GM18511 (cell line): ENCODE data around the gene DEFB121.
"Not testable (repeated sequence)": the region's sequence is repeated elsewhere in the genome, so short reads cannot be mapped to it uniquely, and the experiment has no call there.

Source experiments
- ATAC-seq: cut with Tn5 transposase; IDR thresholded peaks from one replicate; pipeline ENCODE4 v1.9.1; 2021; ENCODE audit warnings: mild to moderate bottlenecking, moderate library complexity; ENCODE audit not compliant: unreplicated experiment

Gene DEFB121, protein sequence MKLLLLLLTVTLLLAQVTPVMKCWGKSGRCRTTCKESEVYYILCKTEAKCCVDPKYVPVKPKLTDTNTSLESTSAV

DNA sequence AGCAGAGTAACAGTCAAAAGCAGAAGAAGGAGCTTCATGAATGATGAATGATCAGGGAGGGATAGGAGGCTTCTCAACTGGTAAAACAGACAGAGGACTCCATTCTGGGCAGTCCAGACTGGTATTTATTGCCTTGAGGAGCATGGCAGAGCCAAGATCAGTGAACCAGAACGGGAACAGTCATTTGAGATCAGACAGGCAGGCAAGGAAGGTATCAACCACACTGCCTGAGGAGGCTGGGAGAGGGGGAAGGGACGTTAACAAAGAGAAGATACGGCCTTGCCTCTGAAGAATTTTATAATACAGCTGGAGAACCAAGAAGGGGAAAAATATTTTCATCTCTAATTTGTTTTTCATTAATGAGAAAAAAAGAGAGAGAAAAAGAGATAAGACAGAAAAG, at the start of gene DEFB121:
Gene DEFB121, minus strand, starts transcription at position 101 of the 400 bp plus-strand sequence. Its CDS starts 63 bp downstream, at position 38.
- ATAC-seq, result no peak

DNA sequence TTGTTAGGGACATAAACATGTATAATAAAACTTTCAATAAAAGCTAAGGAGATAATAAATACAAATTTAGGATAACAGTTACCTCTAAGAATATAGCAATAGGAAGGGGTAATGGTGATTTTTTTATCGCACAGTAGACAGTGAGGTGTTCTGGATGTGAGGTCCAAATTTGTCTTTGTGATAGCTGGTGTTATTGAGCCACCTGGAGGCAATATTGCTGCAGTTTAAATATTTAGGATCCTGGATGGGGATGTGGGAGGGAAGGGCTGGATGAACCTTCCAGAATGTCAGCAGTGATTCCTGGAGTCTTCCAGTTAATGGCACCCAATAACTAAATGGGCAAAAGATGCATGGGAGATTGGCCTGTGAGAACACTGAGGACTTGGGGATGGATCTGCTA, 48.3 kb upstream of the DEFB121 start:
- ATAC-seq, result no peak

DNA sequence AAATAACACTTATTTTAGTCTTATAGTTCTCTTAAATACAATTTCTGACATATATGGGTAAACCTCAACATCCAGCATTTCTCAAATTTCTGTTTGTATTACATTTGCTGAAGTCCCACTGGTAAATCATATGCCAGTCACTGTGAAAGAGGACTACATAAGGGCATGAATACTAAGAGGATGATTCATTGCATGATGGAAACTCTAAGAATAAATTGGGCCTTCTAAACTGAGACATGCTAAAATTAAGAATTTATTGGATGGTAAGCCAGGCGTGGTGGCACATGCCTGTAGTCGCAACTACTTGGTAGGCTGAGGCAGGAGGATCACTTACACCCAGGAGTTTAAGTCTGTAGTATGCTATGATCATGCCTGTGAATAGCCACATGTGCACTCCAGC, 46.6 kb upstream of the DEFB121 start:
- ATAC-seq, result no peak

DNA sequence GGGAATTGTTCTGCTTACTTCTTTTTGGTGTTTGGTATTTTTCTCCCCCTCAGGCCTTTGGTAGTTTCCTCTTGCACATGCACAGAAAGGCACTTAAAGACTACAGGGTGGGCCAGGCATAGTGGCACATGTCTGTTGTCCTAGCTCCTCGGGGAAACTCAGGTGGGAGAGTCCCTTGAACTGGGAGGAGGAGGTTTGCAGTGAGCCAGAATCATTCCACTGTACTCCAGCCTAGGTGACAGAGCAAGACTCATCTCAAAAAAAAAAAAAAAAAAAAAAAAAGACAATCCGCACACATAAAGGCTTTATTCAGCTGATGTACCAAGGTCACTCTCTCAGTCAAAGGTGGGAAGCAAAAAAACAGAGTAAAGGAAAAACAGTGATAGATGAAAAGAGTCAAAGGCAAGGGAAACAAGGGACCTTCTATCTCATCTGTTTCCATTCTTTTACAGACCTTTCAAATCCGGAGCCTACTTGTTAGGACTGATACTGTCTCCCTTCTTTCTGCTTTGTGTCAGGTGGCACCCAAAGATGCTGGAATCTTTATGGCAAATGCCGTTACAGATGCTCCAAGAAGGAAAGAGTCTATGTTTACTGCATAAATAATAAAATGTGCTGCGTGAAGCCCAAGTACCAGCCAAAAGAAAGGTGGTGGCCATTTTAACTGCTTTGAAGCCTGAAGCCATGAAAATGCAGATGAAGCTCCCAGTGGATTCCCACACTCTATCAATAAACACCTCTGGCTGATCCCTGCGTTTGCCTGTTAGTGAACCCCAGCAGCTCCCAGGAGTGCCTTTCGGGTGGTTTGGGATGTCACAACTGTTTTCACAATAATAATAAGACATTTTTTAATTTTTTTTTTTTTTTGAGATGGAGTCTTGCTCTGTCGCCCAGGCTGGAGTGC, 43.7 kb upstream of the DEFB121 start:
- no peak for ATAC-seq

DNA sequence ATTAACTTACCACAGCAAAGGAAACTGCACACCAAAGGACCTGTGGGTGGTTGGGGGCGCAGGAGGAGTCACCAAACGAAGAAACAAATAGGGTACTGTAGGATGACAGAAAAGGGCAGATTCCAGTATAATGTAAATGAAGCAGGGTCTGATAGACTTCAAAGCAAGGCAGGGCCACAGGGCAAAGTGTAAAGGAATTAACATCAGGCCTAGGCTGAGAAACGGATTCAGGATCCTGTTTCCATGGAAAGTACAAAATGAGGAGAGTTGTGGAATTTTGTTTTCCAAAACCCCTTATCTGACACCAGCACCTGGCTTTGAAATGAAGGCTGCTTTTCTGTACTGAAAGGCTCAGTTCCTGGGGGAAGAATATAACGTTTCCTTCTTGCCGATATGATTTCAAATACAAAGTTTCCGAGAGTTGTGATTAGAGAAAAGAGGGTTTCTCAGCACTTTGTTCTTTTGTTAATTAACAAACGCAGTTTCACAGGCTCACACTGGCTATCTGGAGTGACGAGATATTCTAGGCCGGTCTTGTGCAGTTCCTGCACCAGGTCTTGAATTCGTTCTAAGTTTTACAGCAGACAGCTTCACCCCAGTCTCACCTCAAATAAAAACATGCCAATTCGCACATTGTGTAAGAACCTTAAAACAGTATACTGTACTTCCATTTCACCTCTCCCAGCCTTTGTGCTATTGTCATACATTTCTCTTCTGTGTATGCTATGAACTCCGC, 40.2 kb upstream of the DEFB121 start:
- no peak for ATAC-seq

DNA sequence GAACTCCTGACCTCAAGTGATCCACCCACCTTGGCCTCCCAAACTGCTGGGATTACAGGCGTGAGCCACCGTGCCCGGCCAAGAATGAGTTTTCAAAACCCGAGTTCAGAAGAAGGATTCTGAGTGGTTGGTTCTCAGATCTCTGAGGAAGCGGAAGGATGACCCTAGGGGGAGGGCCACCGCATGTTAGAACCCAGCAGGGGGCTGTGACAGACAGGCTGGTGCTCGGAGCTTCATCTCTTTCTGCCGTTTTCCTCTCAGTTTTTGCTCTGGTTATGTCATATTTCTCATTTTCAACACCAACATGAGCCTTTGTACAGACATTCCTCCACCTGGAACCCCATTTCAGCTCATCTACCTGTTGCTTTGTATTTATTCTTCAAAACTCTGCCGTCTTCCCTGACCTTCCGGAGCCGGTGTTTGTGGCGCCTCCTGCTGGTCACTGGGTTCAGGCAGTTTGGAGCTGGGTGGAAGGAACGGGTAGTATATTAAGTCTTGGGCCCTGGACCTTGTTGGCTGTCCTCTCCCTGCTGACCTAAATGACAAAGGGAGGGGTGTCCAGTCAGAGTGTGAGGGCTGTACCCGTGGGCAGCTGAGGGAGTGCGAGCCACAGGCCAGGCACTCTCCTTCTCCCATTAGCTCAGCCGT, 34.1 kb upstream of the DEFB121 start, which contains the start of gene DEFB123:
Gene DEFB123, plus strand, starts transcription at position 621 of the 648 bp plus-strand sequence. CDS start 67 bp downstream, outside the sequence.
- no peak for ATAC-seq

DNA sequence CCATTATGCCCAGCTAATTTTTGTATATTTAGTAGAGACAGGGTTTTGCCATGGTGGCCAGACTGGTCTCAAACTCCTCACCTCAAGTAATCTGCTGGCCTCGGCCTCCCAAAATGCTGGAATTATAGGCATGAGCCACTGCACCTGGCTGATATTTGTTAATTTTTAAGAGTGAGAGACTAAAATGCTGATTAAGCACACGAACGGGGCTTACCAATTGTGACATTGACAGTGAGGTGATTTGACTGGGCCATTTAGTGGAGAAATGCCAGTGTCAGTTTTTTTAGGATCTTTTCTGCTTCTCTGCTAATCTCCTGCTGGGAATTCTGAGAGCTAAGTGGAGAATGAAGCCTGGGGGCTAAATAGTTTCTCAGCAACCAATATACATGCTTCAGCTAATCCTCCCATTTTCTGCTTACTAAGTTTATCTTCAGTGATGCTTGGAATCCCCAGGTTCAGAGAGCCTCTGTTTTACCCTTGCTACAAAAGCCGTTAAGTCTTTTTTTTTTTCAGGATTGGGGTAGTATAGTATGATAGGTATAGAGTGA, 24.6 kb upstream of the DEFB121 start:
- ATAC-seq, result no peak

DNA sequence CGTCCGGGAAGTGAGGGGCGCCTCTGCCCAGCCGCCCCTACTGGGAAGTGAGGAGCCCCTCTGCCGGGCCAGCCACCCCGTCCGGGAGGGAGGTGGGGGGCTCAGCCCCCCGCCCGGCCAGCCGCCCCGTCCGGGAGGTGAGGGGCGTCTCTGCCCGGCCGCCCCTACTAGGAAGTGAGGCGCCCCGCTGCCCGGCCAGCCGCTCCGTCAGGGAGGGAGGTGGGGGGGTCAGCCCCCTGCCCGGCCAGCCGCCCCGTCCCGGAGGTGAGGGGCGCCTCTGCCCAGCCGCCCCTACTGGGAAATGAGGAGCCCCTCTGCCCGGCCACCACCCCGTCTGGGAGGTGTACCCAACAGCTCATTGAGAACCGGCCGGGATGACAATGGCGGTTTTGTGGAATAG, 21.6 kb upstream of the DEFB121 start:
- not testable (repeated sequence) for ATAC-seq

DNA sequence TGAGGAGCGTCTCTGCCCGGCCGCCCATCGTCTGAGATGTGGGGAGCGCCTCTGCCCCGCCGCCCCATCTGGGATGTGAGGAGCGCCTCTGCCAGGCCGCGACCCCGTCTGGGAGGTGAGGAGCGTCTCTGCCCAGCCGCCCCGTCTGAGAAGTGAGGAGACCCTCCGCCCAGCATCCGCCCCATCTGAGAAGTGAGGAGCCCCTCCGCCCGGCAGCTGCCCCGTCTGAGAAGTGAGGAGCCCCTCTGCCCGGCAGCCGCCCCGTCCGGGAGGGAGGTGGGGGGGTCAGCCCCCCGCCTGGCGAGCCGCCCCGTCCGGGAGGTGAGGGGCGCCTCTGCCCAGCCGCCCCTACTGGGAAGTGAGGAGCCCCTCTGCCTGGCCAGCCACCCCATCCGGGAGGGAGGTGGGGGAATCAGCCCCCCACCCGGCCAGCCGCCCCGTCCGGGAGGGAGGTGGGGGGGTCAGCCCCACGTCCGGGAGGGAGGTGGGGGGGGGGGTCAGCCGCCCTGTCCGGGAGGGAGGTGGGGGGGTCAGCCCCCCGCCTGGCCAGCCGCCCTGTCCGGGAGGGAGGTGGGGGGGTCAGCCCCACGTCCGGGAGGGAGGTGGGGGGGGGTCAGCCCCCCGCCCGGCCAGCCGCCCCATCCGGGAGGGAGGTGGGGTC, 21.0 kb upstream of the DEFB121 start:
- ATAC-seq, result not testable (repeated sequence)

DNA sequence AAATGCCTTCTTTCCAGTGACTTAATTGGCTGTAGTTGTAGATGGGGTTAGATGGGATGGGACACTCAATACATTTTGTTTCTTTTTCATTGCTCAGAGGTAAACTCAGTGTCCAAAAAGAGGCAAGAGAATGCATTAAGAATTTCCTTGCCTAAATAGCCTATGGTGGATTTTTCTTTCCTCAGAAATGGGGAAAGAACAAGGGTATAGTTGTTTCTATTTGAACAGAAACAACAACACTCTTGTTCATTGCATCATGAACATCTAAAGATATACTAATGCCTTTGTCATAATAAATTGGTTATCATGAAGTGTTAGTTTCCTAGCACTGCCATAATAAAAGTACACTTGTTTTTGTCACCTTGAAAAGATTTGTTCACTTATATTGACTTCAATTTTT, 19.8 kb upstream of the DEFB121 start:
- no peak for ATAC-seq

DNA sequence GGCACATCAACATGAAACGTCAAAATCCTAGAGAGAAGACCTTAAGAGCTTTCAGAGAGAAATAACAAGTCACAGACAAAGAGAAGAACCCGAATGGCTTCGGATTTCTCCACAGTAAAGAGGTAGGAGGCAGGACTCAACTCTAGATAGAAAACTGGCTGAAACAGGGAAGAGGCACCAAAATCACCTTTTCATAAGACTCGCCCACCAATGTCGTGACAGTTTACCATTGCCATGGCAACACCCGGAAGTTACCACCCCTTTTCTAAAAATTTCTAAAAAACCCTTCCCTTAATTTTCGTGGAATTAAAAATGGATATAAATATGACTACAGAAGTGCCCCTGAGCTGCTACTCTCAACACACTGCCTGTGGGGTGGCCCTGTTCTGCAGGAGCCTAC, 12.3 kb upstream of the DEFB121 start:
- ATAC-seq, result no peak

DNA sequence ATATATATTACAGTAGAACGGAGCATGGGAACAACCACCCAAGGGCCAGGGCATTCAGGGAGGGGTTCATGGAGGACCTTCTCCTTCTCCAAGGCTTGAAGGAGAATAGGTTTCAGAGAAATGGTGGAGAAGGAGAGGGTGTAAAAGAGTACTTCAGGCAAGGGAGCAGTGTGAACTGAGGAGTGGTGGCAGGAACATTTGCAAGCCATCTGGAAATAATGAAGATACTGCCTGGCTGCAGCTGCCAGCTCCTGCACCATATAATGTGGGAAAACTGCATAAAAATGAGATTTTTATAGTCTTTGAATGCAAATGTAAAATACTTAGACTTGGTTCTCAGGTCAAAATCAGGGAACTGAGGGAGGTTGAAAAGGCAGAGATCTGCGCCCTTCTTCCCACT, 9.6 kb upstream of the DEFB121 start:
- ATAC-seq, result no peak

DNA sequence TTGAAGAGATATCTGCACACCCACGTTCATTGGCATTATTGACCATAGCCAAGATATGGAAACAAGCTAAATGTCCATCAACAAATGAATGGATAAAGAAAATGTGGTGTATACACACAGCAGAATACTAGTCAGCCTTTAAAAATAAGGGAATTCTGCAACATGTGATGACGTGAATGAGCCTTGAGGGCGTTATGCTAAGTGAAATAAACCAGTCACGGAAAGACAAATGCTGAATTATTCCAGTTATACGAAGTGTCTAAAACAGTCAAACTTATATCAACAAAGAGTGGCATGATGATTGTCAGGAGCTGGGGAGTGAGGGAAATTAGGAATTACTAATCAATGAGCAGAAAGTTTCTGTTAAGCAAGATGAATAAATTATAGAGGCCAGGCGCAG, 8.4 kb upstream of the DEFB121 start:
- no peak for ATAC-seq

DNA sequence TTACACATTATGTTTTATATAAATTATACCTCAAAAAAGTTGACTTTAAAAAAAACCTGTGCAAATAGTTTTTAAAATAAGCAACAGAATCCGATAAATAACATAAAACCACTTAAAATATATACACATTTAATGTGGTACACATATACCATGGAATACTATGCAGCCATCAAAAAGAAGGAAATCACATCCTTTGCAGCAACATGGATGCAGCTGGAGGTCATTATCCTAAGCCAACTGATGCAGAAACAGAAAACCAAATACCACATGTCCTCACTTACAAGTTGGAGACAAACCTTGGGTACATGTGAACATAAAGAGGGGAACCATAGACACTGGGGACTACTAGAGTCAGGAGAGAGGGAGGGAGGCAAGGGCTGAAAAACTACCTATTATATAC, 4.0 kb upstream of the DEFB121 start:
- no peak for ATAC-seq

DNA sequence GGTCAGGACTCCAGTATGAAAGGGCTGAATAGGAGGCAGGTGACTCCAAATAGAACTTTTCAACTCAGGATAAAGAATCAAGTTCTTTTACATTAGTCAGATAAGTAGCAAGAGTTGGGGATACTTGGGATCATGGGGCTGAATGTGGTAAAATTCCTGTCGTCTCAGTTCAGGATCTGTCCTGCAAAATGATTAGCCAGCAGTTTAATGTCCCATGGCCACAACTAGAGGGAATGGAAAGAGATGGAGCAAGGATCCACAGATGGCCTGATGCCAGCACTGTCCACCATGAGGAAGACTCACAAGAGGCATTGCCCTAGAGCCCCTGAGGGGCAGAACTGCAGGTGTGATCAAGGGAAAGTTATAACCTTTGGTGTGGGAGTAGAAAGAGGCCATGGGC, 2.1 kb downstream of the DEFB121 start:
- ATAC-seq, result no peak

DNA sequence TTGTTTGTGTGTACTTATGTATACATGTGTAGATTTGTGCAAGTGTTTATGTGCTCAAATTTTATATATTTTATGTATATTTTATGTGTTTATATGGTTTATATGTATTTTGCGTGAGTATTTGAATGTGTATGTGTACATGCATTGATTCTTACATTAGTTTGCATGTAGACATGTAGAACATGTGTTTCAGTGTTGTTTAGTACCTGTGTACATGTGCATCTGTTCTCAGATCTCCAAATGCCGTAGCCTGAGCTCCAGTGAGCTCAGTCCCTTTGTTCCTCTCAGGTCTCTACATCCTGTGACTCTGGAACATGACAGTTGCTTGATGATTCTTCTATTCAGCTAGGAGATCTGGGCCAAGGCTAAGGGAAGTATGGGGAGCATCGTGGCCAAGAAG, 11.1 kb downstream of the DEFB121 start:
- ATAC-seq, result no peak

DNA sequence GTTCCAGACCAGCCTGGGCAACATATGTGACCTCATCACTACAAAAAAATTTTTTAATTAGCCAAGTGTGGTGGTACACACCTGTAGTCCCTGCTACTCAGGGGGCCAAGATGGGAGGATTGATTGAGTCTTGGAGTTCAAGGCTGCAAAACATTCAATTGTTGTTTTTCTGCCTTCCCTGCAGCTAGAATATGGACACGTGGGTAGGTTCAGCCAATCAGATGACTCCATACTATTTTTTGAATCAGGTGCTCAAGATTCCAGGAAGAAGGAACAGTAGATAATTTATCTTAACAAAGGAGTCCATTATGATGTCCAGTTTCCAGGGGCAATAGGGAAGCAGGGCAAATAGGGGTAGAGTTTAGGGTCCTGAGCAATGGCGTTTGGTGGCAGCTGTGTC, 13.2 kb downstream of the DEFB121 start:
- ATAC-seq, result no peak

DNA sequence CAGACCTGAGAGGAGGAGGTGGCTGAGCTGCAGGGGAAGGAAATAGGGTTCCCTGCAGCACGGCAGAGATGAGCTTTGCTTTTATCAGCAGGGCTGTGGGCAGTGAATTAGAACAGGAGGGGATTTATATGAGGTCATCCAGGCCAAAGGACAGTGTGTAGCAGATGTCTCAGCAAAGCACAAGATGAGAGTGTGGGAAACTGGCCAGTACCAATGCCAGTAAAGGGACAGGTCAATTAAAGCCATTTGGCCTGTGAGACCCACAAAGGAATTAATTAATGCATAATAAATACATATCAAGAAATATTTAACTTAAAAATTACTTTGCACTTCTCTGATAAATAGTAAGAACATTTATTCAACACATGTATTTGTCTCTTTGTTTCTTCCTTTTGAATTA, 15.5 kb downstream of the DEFB121 start, which contains the start of gene DEFB119:
Gene DEFB119, minus strand, starts transcription at position 101 of the 400 bp plus-strand sequence. CDS start 107 bp downstream, outside the sequence.
- no peak for ATAC-seq

DNA sequence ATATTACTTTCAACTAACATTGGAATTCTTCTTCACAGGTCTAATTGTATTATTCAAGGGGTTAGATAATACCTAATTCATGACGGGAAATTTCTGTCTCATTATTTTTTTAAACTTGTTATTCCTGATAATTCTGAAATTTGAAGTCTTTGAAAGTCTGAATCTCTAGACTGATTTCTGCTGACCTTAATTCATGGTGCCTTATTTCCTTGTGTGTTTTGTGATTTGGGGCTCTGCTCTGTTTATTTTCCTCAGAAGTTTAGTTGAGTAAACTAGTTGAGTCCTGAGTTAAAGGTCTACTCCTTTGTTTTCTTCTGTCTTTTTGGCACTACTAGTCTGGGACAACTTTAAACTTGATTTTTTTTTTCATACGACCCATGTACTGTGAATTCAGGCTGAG, 31.7 kb downstream of the DEFB121 start:
- ATAC-seq, result no peak

DNA sequence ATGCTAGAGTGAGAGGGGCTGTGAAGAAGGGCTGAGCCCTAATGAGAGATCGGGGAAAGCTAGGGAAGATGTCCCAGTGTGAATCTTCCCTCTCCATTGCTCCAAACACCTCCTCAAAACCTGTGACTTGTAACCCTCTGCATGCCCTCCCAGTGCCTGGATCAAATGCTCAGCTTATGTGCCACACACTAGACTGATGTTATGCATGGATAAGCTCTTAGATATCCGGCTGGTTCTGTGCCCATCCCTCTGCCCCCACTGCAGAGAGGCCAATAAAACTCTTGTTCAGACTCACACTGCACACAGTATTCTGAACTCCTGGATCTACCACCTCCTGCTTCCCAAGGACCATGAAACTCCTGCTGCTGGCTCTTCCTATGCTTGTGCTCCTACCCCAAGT, 37.7 kb downstream of the DEFB121 start, which contains the start of gene DEFB118:
Gene DEFB118, plus strand, starts transcription at position 301 of the 400 bp plus-strand sequence. Its CDS starts 50 bp downstream, at position 351.
- no peak for ATAC-seq
